Activated CD8-positive, alpha-beta T cell treated with anti-CD3 and anti-CD28 coated beads for 36 hours (primary cell): ENCODE measurements around the gene TEX54. TPM values are rescaled to one million over a fixed set of nuclear protein-coding genes. Genes with fewer than 3 reads are reported as not detected.

Experiments used
- ATAC-seq: fragments of 200-7000 bp; cut with Tn5 transposase; one replicate; pipeline ENCODE4 v1.10.0; 2021; ENCODE audit warnings: mild to moderate bottlenecking, moderate library complexity
- CTCF ChIA-PET: fragments of 350-600 bp; sonication (Branson Sonifier 250); formaldehyde crosslinking; loops from one replicate; lab custom pipeline; 2021; ENCODE audit warnings: antibody characterized with exemption; lab: Charles Lee
- POLR2A ChIA-PET: fragments of 350-600 bp; sonication (Branson Sonifier 250); formaldehyde crosslinking; loops from one replicate; lab custom pipeline; 2021; ENCODE audit warnings: antibody characterized with exemption; lab: Charles Lee
- DNase-seq: peaks from one replicate; pipeline ENCODE4 v3.0.0-alpha.2; 2020
- H3K27ac Mint-ChIP-seq: one replicate; pipeline ENCODE4 v1.8.0; 2021; ENCODE audit warnings: mild to moderate bottlenecking, mixed read lengths
- H3K27me3 Mint-ChIP-seq: one replicate; pipeline ENCODE4 v1.8.0; 2021; ENCODE audit warnings: mixed read lengths
- H3K36me3 Mint-ChIP-seq: one replicate; pipeline ENCODE4 v1.8.0; 2021; ENCODE audit warnings: low read depth, mixed read lengths
- H3K4me1 Mint-ChIP-seq: one replicate; pipeline ENCODE4 v1.8.0; 2021; ENCODE audit warnings: low read depth, mixed read lengths
- H3K4me3 Mint-ChIP-seq: one replicate; pipeline ENCODE4 v1.8.0; 2021; ENCODE audit warnings: mild to moderate bottlenecking, moderate library complexity, mixed read lengths
- H3K9me3 Mint-ChIP-seq: one replicate; pipeline ENCODE4 v1.8.0; 2021; ENCODE audit warnings: mixed read lengths
- CTCF ChIP-seq: fragments of 200-600 bp; IDR thresholded peaks from one replicate; pipeline ENCODE4 v1.8.0; 2022; ENCODE audit warnings: antibody characterized with exemption, mild to moderate bottlenecking
- intact Hi-C: fragments of 100-400 bp; cut with micrococcal nuclease; formaldehyde crosslinking; loops from one replicate; pipeline ENCODE4 v1.10.0; 2022
- total RNA-seq, 2 experiments: library from RNA; stranded (reverse); gene quantifications; one replicate each; pipeline ENCODE4 v1.2.3, GENCODE V29; 2021

Gene TEX54
- total RNA-seq, 2 experiments from 2014 or later: not detected

GRCh38 chr11:62880231-62880802 lies 47.7 kb upstream of the TEX54 start:
- Mint-ChIP-seq H3K36me3 (peaks cover 68% of the 10 kb centered on the region), H3K4me3 (peak overlapping the region; percentile 99), H3K4me1 (peaks cover 36% of the 10 kb centered on the region), H3K27ac (peak overlapping the region; percentile 100), H3K27me3 (no peaks in the 10 kb centered on the region), H3K9me3 (no peaks in the 10 kb centered on the region)
- no peak for TF ChIP-seq CTCF
- intact Hi-C loops: loop anchor here (5.0 kb wide), 1 partner anchor 93 kb away; the partner anchor contains the start of gene TMEM179B
- DNase-seq (peak; percentile 67), ATAC-seq (peak; percentile 25)
- ChIA-PET CTCF (interaction anchor here (0.9 to 1.8 kb wide), 7 partner anchors 25 to 153 kb away, joined by 3 to 9 read pairs (median 4); partner anchors contain the start of gene HNRNPUL2), POLR2A (interaction anchor here (0.6 to 15.6 kb wide), 34 partner anchors 8 to 336 kb away, joined by 3 to 495 read pairs (median 6); partner anchors contain the start of genes GNG3, HNRNPUL2, LBHD1 and NXF1)

GRCh38 chr11:62879235-62879978 lies 46.8 kb upstream of the TEX54 start:
- Mint-ChIP-seq H3K4me3 (peak overlapping the region; percentile 99), H3K9me3 (no peaks in the 10 kb centered on the region), H3K4me1 (peaks cover 30% of the 10 kb centered on the region), H3K27ac (peak overlapping the region; percentile 100), H3K27me3 (no peaks in the 10 kb centered on the region), H3K36me3 (peaks cover 63% of the 10 kb centered on the region)
- ChIA-PET POLR2A (interaction anchor here (0.7 to 15.6 kb wide), 10 partner anchors 9 to 287 kb away, joined by 3 to 495 read pairs (median 8); partner anchors contain the start of genes LBHD1, NXF1, TMEM179B and TUT1), CTCF (no interaction called here)
- intact Hi-C loops: no loop called here
- TF ChIP-seq CTCF: no peak
- ATAC-seq (no peak), DNase-seq (no peak)

GRCh38 chr11:62876712-62877111 lies 44.1 kb upstream of the TEX54 start:
- Mint-ChIP-seq H3K27me3 (no peaks in the 10 kb centered on the region), H3K27ac (no peak overlapping the region), H3K9me3 (no peaks in the 10 kb centered on the region), H3K4me1 (peaks cover 12% of the 10 kb centered on the region), H3K4me3 (no peak overlapping the region), H3K36me3 (peaks cover 42% of the 10 kb centered on the region)
- DNase-seq (no peak), ATAC-seq (no peak)
- ChIA-PET POLR2A (interaction anchor here (1.5 to 1.7 kb wide), 2 partner anchors 20 to 36 kb away, joined by 5 to 6 read pairs; no protein-coding TSS in a partner anchor), CTCF (interaction anchor here (1.3 to 1.9 kb wide), 2 partner anchors 14 to 90 kb away, joined by 4 to 6 read pairs; no protein-coding TSS in a partner anchor)
- intact Hi-C loops: no loop called here
- no peak for TF ChIP-seq CTCF

DNA sequence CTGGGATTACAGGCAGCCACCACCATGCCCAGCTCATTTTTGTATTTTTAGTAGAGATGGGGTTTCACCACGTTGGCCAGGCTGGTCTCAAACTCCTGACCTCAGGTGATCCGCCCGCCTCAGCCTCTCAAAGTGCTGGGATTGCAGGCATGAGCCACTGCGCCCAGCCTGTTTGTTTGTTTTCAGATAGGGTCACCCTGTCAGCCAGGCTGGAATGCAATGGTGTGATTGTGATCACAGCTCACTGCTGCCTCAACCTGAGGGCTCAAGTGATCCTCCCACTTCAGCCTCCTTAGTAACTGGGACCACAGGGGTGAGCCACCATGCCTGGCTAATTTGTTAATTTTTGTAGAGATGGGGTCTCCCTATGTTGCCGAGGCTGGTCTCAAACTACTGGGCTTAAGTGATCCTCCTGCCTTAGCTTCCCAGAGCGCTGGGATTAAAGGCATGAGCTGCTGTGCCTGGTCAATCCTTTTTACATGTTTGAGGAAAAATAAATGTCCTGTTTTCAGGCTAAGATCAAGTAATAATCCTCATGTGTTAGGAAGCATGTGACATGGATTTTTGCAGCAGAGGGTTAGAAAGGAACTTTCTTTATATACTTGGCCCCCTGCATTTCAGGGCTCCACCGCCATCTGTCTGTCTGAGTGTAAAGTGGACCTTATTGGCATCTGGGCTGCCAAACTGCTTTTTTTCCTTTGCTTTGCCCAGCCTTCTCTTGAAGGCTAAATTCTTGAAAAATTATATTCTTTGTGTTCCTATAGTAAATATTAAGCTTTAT lies 43.2 kb upstream of the TEX54 start:
- Mint-ChIP-seq H3K4me1 (peaks cover 12% of the 10 kb centered on the region), H3K4me3 (no peak overlapping the region), H3K27ac (no peak overlapping the region), H3K27me3 (no peaks in the 10 kb centered on the region), H3K9me3 (no peaks in the 10 kb centered on the region), H3K36me3 (peaks cover 35% of the 10 kb centered on the region)
- no peak for TF ChIP-seq CTCF
- intact Hi-C loops: no loop called here
- ATAC-seq (no peak), DNase-seq (no peak)
- ChIA-PET POLR2A (interaction anchor here (1.4 to 1.7 kb wide), 3 partner anchors 19 to 35 kb away, joined by 5 to 8 read pairs (median 6); no protein-coding TSS in a partner anchor), CTCF (interaction anchor here (1.3 to 2.5 kb wide), 2 partner anchors 13 to 89 kb away, joined by 4 to 9 read pairs; no protein-coding TSS in a partner anchor)
